GM23338 (cell line): Measurements from ENCODE around the gene CADPS. TPM values are rescaled to one million over a fixed set of nuclear protein-coding genes. Genes with fewer than 3 reads are reported as not detected.

Source experiments
- ATAC-seq: fragments of 200-7000 bp; cut with Tn5 transposase; 3 replicates; pipeline ENCODE4 v1.9.1; 2020
- DNase-seq: peaks from one replicate; pipeline ENCODE4 v3.0.0-alpha.2; 2015; ENCODE audit warnings: low spot score
- H2AFZ ChIP-seq: fragments of 200-600 bp; sonication (generic); 2 replicates; pipeline ENCODE4 v1.8.0; 2016; ENCODE audit warnings: antibody characterized with exemption, mild to moderate bottlenecking, moderate library complexity
- H3F3A ChIP-seq: fragments of 200-600 bp; sonication (generic); replicated peaks from 2 replicates; pipeline ENCODE4 v1.8.0; 2017; ENCODE audit warnings: antibody characterized with exemption, mixed run types, low read depth
- H3K27ac ChIP-seq: fragments of 200-600 bp; sonication (generic); 2 replicates; pipeline ENCODE4 v1.6.1; 2016; ENCODE audit warnings: low read depth
- H3K27me3 ChIP-seq: fragments of 200-600 bp; sonication (generic); 2 replicates; pipeline ENCODE4 v1.8.0; 2016; ENCODE audit warnings: mild to moderate bottlenecking, mixed run types, moderate library complexity; ENCODE audit not compliant: insufficient read depth
- H3K36me3 ChIP-seq: fragments of 200-600 bp; sonication (generic); 2 replicates; pipeline ENCODE4 v1.8.0; 2016; ENCODE audit warnings: mild to moderate bottlenecking; ENCODE audit not compliant: insufficient read depth
- H3K4me1 ChIP-seq: fragments of 200-600 bp; sonication (generic); 2 replicates; pipeline ENCODE4 v1.8.0; 2016; ENCODE audit warnings: mild to moderate bottlenecking, moderate library complexity; ENCODE audit not compliant: insufficient read depth
- H3K4me2 ChIP-seq: fragments of 200-600 bp; sonication (generic); 2 replicates; pipeline ENCODE4 v1.7.1; 2017; ENCODE audit warnings: mixed run types
- H3K4me3 ChIP-seq: fragments of 200-600 bp; sonication (generic); 2 replicates; pipeline ENCODE4 v1.6.1; 2016; ENCODE audit warnings: mixed run types
- H3K79me2 ChIP-seq: fragments of 200-600 bp; sonication (generic); replicated peaks from 2 replicates; pipeline ENCODE4 v1.8.0; 2017; ENCODE audit warnings: mild to moderate bottlenecking; ENCODE audit not compliant: insufficient read depth
- H3K9me2 ChIP-seq: fragments of 200-600 bp; sonication (generic); 2 replicates; pipeline ENCODE4 v1.8.0; 2017; ENCODE audit not compliant: insufficient read depth
- H4K20me1 ChIP-seq: fragments of 200-600 bp; sonication (generic); replicated peaks from 2 replicates; pipeline ENCODE4 v1.8.0; 2017; ENCODE audit warnings: mild to moderate bottlenecking; ENCODE audit not compliant: insufficient read depth
- H3K27ac Mint-ChIP-seq: 2 replicates; pipeline ENCODE4 v1.8.0; 2020; ENCODE audit warnings: inconsistent platforms, mild to moderate bottlenecking, moderate library complexity, mixed read lengths
- H3K27me3 Mint-ChIP-seq: 3 replicates; pipeline ENCODE4 v1.8.0; 2022; ENCODE audit warnings: low read depth, mild to moderate bottlenecking, moderate library complexity, mixed read lengths, inconsistent platforms; ENCODE audit not compliant: insufficient read depth, poor library complexity
- H3K36me3 Mint-ChIP-seq: 3 replicates; pipeline ENCODE4 v1.8.0; 2021; ENCODE audit warnings: low read depth, mild to moderate bottlenecking, inconsistent platforms, moderate library complexity, mixed read lengths
- H3K4me1 Mint-ChIP-seq: 3 replicates; pipeline ENCODE4 v1.8.0; 2020; ENCODE audit warnings: mild to moderate bottlenecking, inconsistent platforms, mixed read lengths
- H3K4me3 Mint-ChIP-seq: 3 replicates; pipeline ENCODE4 v1.8.0; 2021; ENCODE audit warnings: moderate library complexity, mild to moderate bottlenecking, inconsistent platforms, mixed read lengths
- H3K9me3 Mint-ChIP-seq: 3 replicates; pipeline ENCODE4 v1.8.0; 2020; ENCODE audit warnings: moderate library complexity, mild to moderate bottlenecking, inconsistent platforms, mixed read lengths
- ETS1 ChIP-seq: IDR thresholded peaks from 2 replicates; pipeline ENCODE4 v1.6.1; 2016; ENCODE audit warnings: antibody characterized with exemption
- EZH2 ChIP-seq: fragments of 200-600 bp; sonication (generic); IDR thresholded peaks from one replicate; pipeline ENCODE4 v1.8.0; 2017; ENCODE audit warnings: antibody characterized with exemption, mild to moderate bottlenecking, low read depth; ENCODE audit not compliant: unreplicated experiment
- REST ChIP-seq: IDR thresholded peaks from one replicate; pipeline ENCODE4 v1.6.1; 2018; ENCODE audit warnings: antibody characterized with exemption; ENCODE audit not compliant: unreplicated experiment
- ZNF114 ChIP-seq: fragments of 250-450 bp; sonication (Bioruptor Pico); IDR thresholded peaks from 2 replicates; pipeline ENCODE4 v1.5.0; 2020; ENCODE audit warnings: mild to moderate bottlenecking, moderate library complexity
- ZNF462 ChIP-seq: fragments of 250-450 bp; sonication (Bioruptor Pico); IDR thresholded peaks from 2 replicates; pipeline ENCODE4 v1.5.0; 2020; ENCODE audit warnings: mild to moderate bottlenecking, moderate library complexity
- polyA plus RNA-seq: library from polyadenylated mRNA; unstranded; fragments of >200 nt; fragmentation: Nextera tagmentation; extraction: Ambion mirVana; gene quantifications from 2 replicates; pipeline ENCODE4 v1.2.1, GENCODE V29; 2016
- total RNA-seq: library from RNA; depleted of rRNA; stranded (reverse); fragments of >200 nt; shearing (Covaris generic); gene quantifications from 2 replicates; pipeline ENCODE4 v1.2.3, GENCODE V29; 2014

CADPS gene
- total and polyA plus RNA-seq, 2 experiments from 2014 or later: 14.7 to 22.0 TPM

- TF ChIP-seq REST: no peak
Measured at GRCh38 chr3:62584636-62585035, 290.6 kb downstream of the CADPS start (continued).

- H2AFZ ChIP-seq: no peak overlapping the region
- no peak for ATAC-seq
- peaks cover 28% of the 10 kb centered on the region for H3K9me3 Mint-ChIP-seq
Measured at GRCh38 chr3:62582495-62583172, 292.6 kb downstream of the CADPS start.

More at GRCh38 chr3:62582495-62583172, 292.6 kb downstream of the CADPS start:
- Histone ChIP-seq H3K4me3 (no peak overlapping the region), H4K20me1 (no peaks in the 10 kb centered on the region), H3K4me2 (no peak overlapping the region), H3K27me3 (no peaks in the 10 kb centered on the region), H3K79me2 (no peaks in the 10 kb centered on the region), H3K4me1 (no peaks in the 10 kb centered on the region), H3F3A (no peaks in the 10 kb centered on the region), H3K36me3 (no peaks in the 10 kb centered on the region; the same call in 1 of the 2 replicates), H3K9me2 (no peaks in the 10 kb centered on the region; the same call in 1 of the 2 replicates), H3K27ac (no peak overlapping the region)
- peaks cover 22% of the 10 kb centered on the region for H3K36me3 Mint-ChIP-seq
- H3K27me3 Mint-ChIP-seq: no peaks in the 10 kb centered on the region
- no peaks in the 10 kb centered on the region for H3K4me1 Mint-ChIP-seq
- no peak overlapping the region for H3K4me3 Mint-ChIP-seq
- no peak for DNase-seq
- H3K27ac Mint-ChIP-seq: no peak overlapping the region
- TF ChIP-seq EZH2 (no peak), ZNF462 (CRISPR knock-in tag) (no peak), ZNF114 (no peak), REST (no peak), ETS1 (no peak)
